HS-5 (cell line): ENCODE data around the gene CCDC8.
"Not testable (repeated sequence)": the region's sequence is repeated elsewhere in the genome, so short reads cannot be mapped to it uniquely, and the experiment has no call there.

Experiments used
- DNase-seq: peaks from one replicate; pipeline ENCODE4 v3.0.0-alpha.2; 2012; ENCODE audit warnings: low read depth

CCDC8 gene

GRCh38 chr19:46380690-46381089 lies 32.7 kb downstream of the CCDC8 start:
- no peak for DNase-seq

- DNase-seq: no peak
Measured at GRCh38 chr19:46378268-46378667, 35.1 kb downstream of the CCDC8 start.

GRCh38 chr19:46376241-46377153 lies 36.9 kb downstream of the CCDC8 start:
- DNase-seq: no peak

GRCh38 chr19:46375476-46376067 lies 37.8 kb downstream of the CCDC8 start:
- not testable (repeated sequence) for DNase-seq

GRCh38 chr19:46374536-46375475 lies 38.6 kb downstream of the CCDC8 start:
- DNase-seq: no peak

GRCh38 chr19:46373491-46374359 lies 39.6 kb downstream of the CCDC8 start:
- DNase-seq: no peak

- DNase-seq: no peak
Measured at GRCh38 chr19:46372901-46373490, 40.4 kb downstream of the CCDC8 start.

- no peak for DNase-seq
Measured at GRCh38 chr19:46371371-46371901, 41.9 kb downstream of the CCDC8 start.

GRCh38 chr19:46369817-46370216 lies 43.5 kb downstream of the CCDC8 start:
- no peak for DNase-seq

GRCh38 chr19:46368116-46368515 lies 45.2 kb downstream of the CCDC8 start:
- no peak for DNase-seq

GRCh38 chr19:46367426-46367825 lies 45.9 kb downstream of the CCDC8 start:
- DNase-seq: no peak

- DNase-seq: no peak
Measured at GRCh38 chr19:46366620-46367292, 46.6 kb downstream of the CCDC8 start.

GRCh38 chr19:46365561-46365960 lies 47.8 kb downstream of the CCDC8 start:
- DNase-seq: no peak

- DNase-seq: no peak
Measured at GRCh38 chr19:46364359-46364758, 49.0 kb downstream of the CCDC8 start.

- DNase-seq: no peak
Measured at GRCh38 chr19:46361915-46362314, 51.4 kb downstream of the CCDC8 start.
